Natural killer cell (primary cell): Measurements from ENCODE around the gene TLDC2. TPM values are rescaled to one million over a fixed set of nuclear protein-coding genes. Genes with fewer than 3 reads are reported as not detected.
A peak's percentile ranks its signal among the peaks of the same experiment; 100 is the strongest.
"Not testable (repeated sequence)": the region's sequence is repeated elsewhere in the genome, so short reads cannot be mapped to it uniquely, and the experiment has no call there.

Experiments used
- ATAC-seq, 3 donors: fragments of 150-1000 bp in 2 of 3; fragments of 200-7000 bp in 1 of 3; cut with Tn5 transposase; 1 replicate in 1 of 3; 2 replicates in 2 of 3; pipeline ENCODE4 v1.10.0; 2021; ENCODE audit warnings: mild to moderate bottlenecking in 2 of 3, moderate library complexity in 2 of 3
- DNase-seq, 2 donors: peaks; one replicate each; pipeline versions ENCODE4 v3.0.0 to v3.0.0-alpha.2; 2013 to 2021; ENCODE audit warnings: mixed read lengths in 1 of 2
- H3K27ac ChIP-seq: one replicate; pipeline ENCODE4 v1.5.1; 2013; ENCODE audit warnings: mild to moderate bottlenecking, low read length
- H3K27me3 ChIP-seq: one replicate; pipeline ENCODE4 v1.6.1; 2013; ENCODE audit warnings: low read length; ENCODE audit not compliant: control insufficient read depth, insufficient read depth
- H3K36me3 ChIP-seq: one replicate; pipeline ENCODE4 v1.6.1; 2013; ENCODE audit warnings: low read length; ENCODE audit not compliant: control insufficient read depth, insufficient read depth
- H3K4me1 ChIP-seq: one replicate; pipeline ENCODE4 v1.6.1; 2013; ENCODE audit warnings: low read length; ENCODE audit not compliant: control insufficient read depth, insufficient read depth
- H3K4me3 ChIP-seq: one replicate; pipeline ENCODE4 v1.5.1; 2013; ENCODE audit warnings: low read length
- H3K9me3 ChIP-seq: one replicate; pipeline ENCODE4 v1.6.1; 2013; ENCODE audit warnings: low read length; ENCODE audit not compliant: control insufficient read depth, insufficient read depth
- H3K27ac Mint-ChIP-seq, 2 donors: one replicate each; pipeline ENCODE4 v1.8.0; 2022; ENCODE audit warnings: mild to moderate bottlenecking in 2 of 2, mixed read lengths in 2 of 2, moderate library complexity in 1 of 2
- H3K27me3 Mint-ChIP-seq, 2 donors: one replicate each; pipeline ENCODE4 v1.8.0; 2022; ENCODE audit warnings: low read depth in 2 of 2, mixed read lengths in 2 of 2
- H3K36me3 Mint-ChIP-seq: one replicate; pipeline ENCODE4 v1.8.0; 2022; ENCODE audit warnings: mixed read lengths
- H3K4me1 Mint-ChIP-seq, 2 donors: one replicate each; pipeline ENCODE4 v1.8.0; 2022; ENCODE audit warnings: mixed read lengths in 2 of 2
- H3K4me3 Mint-ChIP-seq: one replicate; pipeline ENCODE4 v1.8.0; 2022; ENCODE audit warnings: mild to moderate bottlenecking, moderate library complexity, mixed read lengths
- H3K9me3 Mint-ChIP-seq, 2 donors: one replicate each; pipeline ENCODE4 v1.8.0; 2022; ENCODE audit warnings: mixed read lengths in 2 of 2
- WGBS: methylation state at CpG from one replicate; pipeline ENCODE4 v1.1.7; 2013; ENCODE audit warnings: missing lambda C conversion rate; ENCODE audit not compliant: insufficient coverage; 5-methylcytosine and 5-hydroxymethylcytosine counted together
- intact Hi-C: fragments of 100-400 bp; cut with micrococcal nuclease; formaldehyde crosslinking; loops from one replicate; pipeline ENCODE4 v1.14.2; 2022
- total RNA-seq, 4 donors: library from RNA; stranded (reverse); fragments of 120-200 nt in 1 of 4; gene quantifications; one replicate each; pipeline versions ENCODE4 v1.2.3 to v1.2.4, GENCODE V29; 2013 to 2022
- TF ChIP-seq, protein P1 (sequence below): fragments of 200-600 bp; IDR thresholded peaks from one replicate; pipeline ENCODE4 v1.8.0; 2022; ENCODE audit warnings: antibody characterized with exemption

The TLDC2 gene
- total RNA-seq, 3 donors from 2014 or later (not counting 1 experiment from before 2014, with no cell fraction given) = 1.4 TPM; not detected in 2

DNA sequence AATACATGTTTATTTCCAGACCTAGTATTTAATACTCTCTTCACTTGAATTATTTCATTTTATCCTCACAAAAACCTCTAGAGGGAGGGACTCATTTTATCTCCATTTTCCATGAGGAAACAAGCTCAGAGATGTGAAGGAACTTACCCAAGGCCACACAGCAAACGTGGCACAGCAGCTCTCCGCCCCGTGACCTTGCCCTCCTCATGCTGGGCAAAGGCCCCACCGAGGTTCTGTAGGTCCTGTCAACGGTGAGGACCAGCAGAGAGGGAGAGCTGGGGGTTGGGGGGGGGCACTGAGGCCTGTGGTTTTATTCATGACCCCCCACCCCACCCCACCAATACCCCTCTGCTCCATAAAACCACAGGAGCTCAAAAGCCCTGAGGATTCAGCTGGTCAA is 40.9 kb upstream of the TLDC2 start:
- no peaks in the 10 kb centered on the region for H3K9me3 ChIP-seq
- no peaks in the 10 kb centered on the region for H3K27me3 ChIP-seq
- H3K4me1 ChIP-seq = peaks cover 26% of the 10 kb centered on the region
- H3K36me3 Mint-ChIP-seq = no peaks in the 10 kb centered on the region
- no peaks in the 10 kb centered on the region for H3K27me3 Mint-ChIP-seq
- peaks cover 0 to 18% of the 10 kb centered on the region in 2 donors for H3K4me1 Mint-ChIP-seq
- no peak for ATAC-seq
- H3K4me3 ChIP-seq = peak overlapping the region; percentile 36
- WGBS = 86% methylated on average over 4 of the region's 5 CpGs
- no peaks in the 10 kb centered on the region for H3K36me3 ChIP-seq
- H3K27ac Mint-ChIP-seq = peak overlapping the region in 1 of 2 donors; percentile 71
- intact Hi-C loops = no loop called here
- no peaks in the 10 kb centered on the region for H3K9me3 Mint-ChIP-seq
- TF ChIP-seq, protein P1, sequence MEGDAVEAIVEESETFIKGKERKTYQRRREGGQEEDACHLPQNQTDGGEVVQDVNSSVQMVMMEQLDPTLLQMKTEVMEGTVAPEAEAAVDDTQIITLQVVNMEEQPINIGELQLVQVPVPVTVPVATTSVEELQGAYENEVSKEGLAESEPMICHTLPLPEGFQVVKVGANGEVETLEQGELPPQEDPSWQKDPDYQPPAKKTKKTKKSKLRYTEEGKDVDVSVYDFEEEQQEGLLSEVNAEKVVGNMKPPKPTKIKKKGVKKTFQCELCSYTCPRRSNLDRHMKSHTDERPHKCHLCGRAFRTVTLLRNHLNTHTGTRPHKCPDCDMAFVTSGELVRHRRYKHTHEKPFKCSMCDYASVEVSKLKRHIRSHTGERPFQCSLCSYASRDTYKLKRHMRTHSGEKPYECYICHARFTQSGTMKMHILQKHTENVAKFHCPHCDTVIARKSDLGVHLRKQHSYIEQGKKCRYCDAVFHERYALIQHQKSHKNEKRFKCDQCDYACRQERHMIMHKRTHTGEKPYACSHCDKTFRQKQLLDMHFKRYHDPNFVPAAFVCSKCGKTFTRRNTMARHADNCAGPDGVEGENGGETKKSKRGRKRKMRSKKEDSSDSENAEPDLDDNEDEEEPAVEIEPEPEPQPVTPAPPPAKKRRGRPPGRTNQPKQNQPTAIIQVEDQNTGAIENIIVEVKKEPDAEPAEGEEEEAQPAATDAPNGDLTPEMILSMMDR = no peak
- peak overlapping the region; percentile 90 for H3K4me3 Mint-ChIP-seq
- no peak for DNase-seq
- H3K27ac ChIP-seq = no peak overlapping the region

DNA sequence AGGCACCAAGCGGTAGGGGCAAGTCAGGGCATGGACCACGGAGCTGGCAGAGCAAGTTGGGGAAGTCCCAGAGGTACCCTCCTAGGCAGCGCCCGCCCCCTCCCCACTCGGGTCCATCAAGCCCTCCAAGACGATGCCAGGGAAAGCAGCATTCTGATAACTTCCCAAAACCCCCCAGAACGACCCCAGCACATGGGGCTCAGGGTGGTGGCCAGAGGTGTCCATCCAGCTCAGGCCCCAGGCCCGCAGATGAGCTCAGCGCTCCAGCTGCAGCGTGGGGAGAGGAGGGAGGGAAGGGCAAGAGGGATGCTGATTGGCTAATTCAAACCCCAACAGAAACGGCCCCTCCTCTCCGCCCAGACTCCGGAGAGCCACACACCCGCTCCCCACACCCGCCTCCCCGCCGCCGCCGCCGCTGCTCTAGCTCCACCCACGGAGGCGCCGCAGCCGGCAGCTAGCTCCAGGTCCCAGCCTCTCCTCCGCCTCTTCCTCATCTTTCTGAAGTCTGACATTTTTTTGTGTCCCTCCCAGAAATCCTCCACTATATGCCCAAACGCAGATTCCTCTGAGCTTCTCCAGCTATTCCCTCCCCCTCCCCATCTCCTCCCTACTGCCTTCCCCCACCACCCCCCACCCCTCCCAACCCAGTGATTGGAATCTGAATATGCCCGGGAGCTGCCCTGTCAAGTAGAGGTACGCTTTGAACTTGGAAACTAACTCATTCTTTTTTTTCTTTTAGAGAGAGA is 40.3 kb upstream of the TLDC2 start:
- DNase-seq = peak; percentile 69 to 88
- H3K36me3 ChIP-seq = no peaks in the 10 kb centered on the region
- intact Hi-C loops = no loop called here
- no peaks in the 10 kb centered on the region for H3K9me3 ChIP-seq
- 4% methylated on average over 24 of the region's 28 CpGs for WGBS
- TF ChIP-seq, protein P1 = no peak
- no peaks in the 10 kb centered on the region for H3K27me3 ChIP-seq
- H3K4me1 ChIP-seq = peaks cover 26% of the 10 kb centered on the region
- Mint-ChIP-seq H3K27ac (peak overlapping the region in 1 of 2 donors; percentile 71), H3K36me3 (no peaks in the 10 kb centered on the region), H3K27me3 (no peaks in the 10 kb centered on the region), H3K4me3 (peak overlapping the region; percentile 90), H3K9me3 (no peaks in the 10 kb centered on the region), H3K4me1 (peaks cover 0 to 18% of the 10 kb centered on the region in 2 donors)
- ATAC-seq = peak; percentile 96 to 100 (median 99)
- H3K27ac ChIP-seq = no peak overlapping the region
- H3K4me3 ChIP-seq = peak overlapping the region; percentile 36

DNA sequence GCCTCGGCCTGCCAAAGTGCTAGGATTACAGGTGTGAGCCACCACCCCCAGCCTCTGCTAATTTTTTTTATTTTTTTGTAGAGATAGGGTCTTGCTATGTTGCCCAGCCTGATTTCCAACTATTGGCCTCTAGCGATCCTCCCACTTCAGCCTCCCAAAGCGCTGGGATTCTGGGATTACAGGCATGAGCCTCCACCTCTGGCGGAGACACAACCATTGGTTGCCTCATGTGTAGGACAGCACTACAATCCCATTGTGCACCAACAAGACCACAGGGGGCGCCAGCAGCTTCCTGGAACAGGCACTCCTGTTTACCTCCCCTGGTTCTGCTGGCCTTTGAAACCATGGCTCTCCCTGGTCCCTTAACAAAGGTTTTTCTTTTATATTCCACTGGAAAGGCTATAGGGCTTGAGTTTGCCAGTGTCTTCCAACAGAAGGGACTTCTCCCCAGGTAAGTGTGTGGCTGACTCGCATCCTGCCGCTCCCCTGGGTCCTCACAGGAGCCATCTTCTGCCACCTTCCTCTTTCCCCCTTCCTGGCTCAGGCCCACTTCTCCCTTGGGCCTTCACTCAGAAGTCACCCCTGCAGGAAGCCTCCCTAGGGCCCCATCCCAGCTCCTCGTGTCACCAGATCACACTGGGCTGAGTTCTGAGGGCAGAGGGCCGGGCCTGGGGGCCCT is 39.2 kb upstream of the TLDC2 start:
- Histone ChIP-seq H3K4me3 (no peak overlapping the region), H3K36me3 (no peaks in the 10 kb centered on the region), H3K27ac (peak overlapping the region; percentile 35), H3K9me3 (no peaks in the 10 kb centered on the region), H3K4me1 (peaks cover 31% of the 10 kb centered on the region), H3K27me3 (no peaks in the 10 kb centered on the region)
- 80% methylated on average over 9 of the region's 9 CpGs for WGBS
- no peaks in the 10 kb centered on the region for H3K9me3 Mint-ChIP-seq
- intact Hi-C loops = no loop called here
- H3K4me1 Mint-ChIP-seq = peaks cover 0 to 24% of the 10 kb centered on the region in 2 donors
- H3K4me3 Mint-ChIP-seq = peak overlapping the region; percentile 69
- H3K36me3 Mint-ChIP-seq = no peaks in the 10 kb centered on the region
- H3K27ac Mint-ChIP-seq = no peak overlapping the region
- TF ChIP-seq, protein P1 = peak; percentile 24
- no peaks in the 10 kb centered on the region for H3K27me3 Mint-ChIP-seq
- DNase-seq (peak; percentile 36 to 52), ATAC-seq (no peak)

DNA sequence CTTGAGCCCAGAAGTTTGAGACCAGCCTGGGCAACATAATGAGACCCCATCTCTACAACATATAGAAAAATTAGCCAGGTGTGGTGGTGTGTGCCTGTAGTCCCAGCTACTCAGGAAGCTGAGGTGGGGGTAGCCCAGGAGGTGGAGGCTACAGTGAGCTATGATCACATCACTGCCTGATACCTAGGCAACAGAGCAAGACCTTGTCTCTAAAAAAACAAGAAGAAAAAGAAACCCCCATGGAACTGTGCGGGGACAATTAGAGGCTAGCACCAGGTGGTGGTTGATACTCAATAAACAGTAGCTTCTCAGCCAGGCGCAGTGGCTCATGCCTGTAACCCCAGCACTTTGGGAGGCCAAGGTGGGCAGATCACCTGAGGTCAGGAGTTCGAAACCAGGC is 37.6 kb upstream of the TLDC2 start:
- H3K36me3 ChIP-seq, H3K27ac Mint-ChIP-seq, H3K27me3 ChIP-seq, ATAC-seq, H3K4me3 ChIP-seq, H3K9me3 Mint-ChIP-seq, H3K27me3 Mint-ChIP-seq, H3K9me3 ChIP-seq, H3K36me3 Mint-ChIP-seq, intact Hi-C loops, DNase-seq, H3K4me3 Mint-ChIP-seq: not testable (repeated sequence)
- H3K4me1 ChIP-seq = peaks cover 46% of the 10 kb centered on the region
- peak overlapping the region; percentile 19 for H3K27ac ChIP-seq
- H3K4me1 Mint-ChIP-seq = peaks cover 11 to 40% of the 10 kb centered on the region in 2 donors
- 88% methylated on average over 3 of the region's 3 CpGs for whole genome bisulfite sequencing
